ENCODE data around the gene CEP19.

CEP19 gene

GRCh38 chr3:196741249-196741889 lies 29.3 kb upstream of the CEP19 start:
- Histone ChIP-seq H3K36me3 (ENCODE audit: insufficient read depth, low read length) (peaks cover 25% of the 10 kb centered on the region), H3K9ac (ENCODE audit: insufficient read length) (peak overlapping the region; percentile 88)
- TF ChIP-seq FOXP2 (optimal IDR thresholded peaks at IDR 0.05; ENCODE audit: control extremely low read depth, extremely low read length, insufficient read depth): no peak
- no peak for TF ChIP-seq EZH2 (IDR thresholded peaks at IDR 0.05)
- no peak for TF ChIP-seq POLR2AphosphoS5 (IDR thresholded peaks at IDR 0.05; ENCODE audit: borderline replicate concordance, low read depth, low read length)

GRCh38 chr3:196740481-196741248 lies 28.6 kb upstream of the CEP19 start:
- H3K4me3 ChIP-seq: peak overlapping the region; percentile 88
- peaks cover 2% of the 10 kb centered on the region; the same call in 1 of the 2 replicates for H3K9me3 ChIP-seq (ENCODE audit: low read depth, low read length)
- H3K27ac ChIP-seq: peak overlapping the region; percentile 80
- peaks cover 24% of the 10 kb centered on the region for H3K36me3 ChIP-seq (ENCODE audit: insufficient read depth, low read length)
- peak; percentile 56 for DNase-seq (ENCODE audit: low read depth, low spot score)
- peak overlapping the region; percentile 88 for H3K9ac ChIP-seq (ENCODE audit: insufficient read length)
- no peak for TF ChIP-seq EZH2 (IDR thresholded peaks at IDR 0.05)
- no peak for TF ChIP-seq FOXP2 (optimal IDR thresholded peaks at IDR 0.05; ENCODE audit: control extremely low read depth, extremely low read length, insufficient read depth)
- TF ChIP-seq POLR2AphosphoS5 (IDR thresholded peaks at IDR 0.05; ENCODE audit: borderline replicate concordance, low read depth, low read length): no peak

More at GRCh38 chr3:196741249-196741889, 29.3 kb upstream of the CEP19 start:
- H3K9me3 ChIP-seq (ENCODE audit: low read depth, low read length): peaks cover 7% of the 10 kb centered on the region; the same call in 1 of the 2 replicates
- peak overlapping the region; percentile 80 for H3K27ac ChIP-seq
- peak overlapping the region; percentile 88 for H3K4me3 ChIP-seq
- no peak for DNase-seq (ENCODE audit: low read depth, low spot score)

- peak within 1 kb of the TSS; percentile 80 for H3K27ac ChIP-seq
- peaks cover 22% of the 10 kb centered on the region for H3K36me3 ChIP-seq (ENCODE audit: insufficient read depth, low read length)
- DNase-seq (ENCODE audit: low read depth, low spot score): peak; percentile 42
- peaks cover 2% of the 10 kb centered on the region; the same call in 1 of the 2 replicates for H3K9me3 ChIP-seq (ENCODE audit: low read depth, low read length)
- H3K4me3 ChIP-seq: peak within 1 kb of the TSS; percentile 88
- TF ChIP-seq POLR2AphosphoS5 (IDR thresholded peaks at IDR 0.05; ENCODE audit: borderline replicate concordance, low read depth, low read length) (peak; percentile 85), FOXP2 (optimal IDR thresholded peaks at IDR 0.05; ENCODE audit: control extremely low read depth, extremely low read length, insufficient read depth) (peak; percentile 58), EZH2 (IDR thresholded peaks at IDR 0.05) (no peak)
- H3K9ac ChIP-seq (ENCODE audit: insufficient read length): peak within 1 kb of the TSS; percentile 88
Observed at GRCh38 chr3:196739671-196740480, 27.8 kb upstream of the CEP19 start, which contains the start of gene PAK2. TSS of gene PAK2 (plus strand) at chr3:196739857. CDS start at chr3:196782647, 42,790 bp downstream.

- H3K9ac ChIP-seq (ENCODE audit: insufficient read length): no peak overlapping the region
- no peak overlapping the region for H3K27ac ChIP-seq
- no peak overlapping the region for H3K4me3 ChIP-seq
- H3K9me3 ChIP-seq (ENCODE audit: low read depth, low read length): no peaks in the 10 kb centered on the region
- peaks cover 30% of the 10 kb centered on the region for H3K36me3 ChIP-seq (ENCODE audit: insufficient read depth, low read length)
- DNase-seq (ENCODE audit: low read depth, low spot score): no peak
- TF ChIP-seq EZH2 (IDR thresholded peaks at IDR 0.05) (no peak), POLR2AphosphoS5 (IDR thresholded peaks at IDR 0.05; ENCODE audit: borderline replicate concordance, low read depth, low read length) (no peak), FOXP2 (optimal IDR thresholded peaks at IDR 0.05; ENCODE audit: control extremely low read depth, extremely low read length, insufficient read depth) (no peak)
Observed at GRCh38 chr3:196737655-196738054, 25.6 kb upstream of the CEP19 start.

- H3K4me3 ChIP-seq: no peak overlapping the region
- H3K9me3 ChIP-seq (ENCODE audit: low read depth, low read length): no peaks in the 10 kb centered on the region
- H3K9ac ChIP-seq (ENCODE audit: insufficient read length): no peak overlapping the region
- TF ChIP-seq POLR2AphosphoS5 (IDR thresholded peaks at IDR 0.05; ENCODE audit: borderline replicate concordance, low read depth, low read length) (no peak), FOXP2 (optimal IDR thresholded peaks at IDR 0.05; ENCODE audit: control extremely low read depth, extremely low read length, insufficient read depth) (no peak), EZH2 (IDR thresholded peaks at IDR 0.05) (no peak)
- H3K27ac ChIP-seq: no peak overlapping the region
- peaks cover 33% of the 10 kb centered on the region for H3K36me3 ChIP-seq (ENCODE audit: insufficient read depth, low read length)
- no peak for DNase-seq (ENCODE audit: low read depth, low spot score)
Observed at GRCh38 chr3:196736670-196737374, 24.8 kb upstream of the CEP19 start.

- DNase-seq (ENCODE audit: low read depth, low spot score): no peak
- Histone ChIP-seq H3K36me3 (ENCODE audit: insufficient read depth, low read length) (peaks cover 41% of the 10 kb centered on the region), H3K4me3 (no peak overlapping the region), H3K9ac (ENCODE audit: insufficient read length) (no peak overlapping the region), H3K9me3 (ENCODE audit: low read depth, low read length) (no peaks in the 10 kb centered on the region), H3K27ac (no peak overlapping the region)
- no peak for TF ChIP-seq EZH2 (IDR thresholded peaks at IDR 0.05)
- TF ChIP-seq POLR2AphosphoS5 (IDR thresholded peaks at IDR 0.05; ENCODE audit: borderline replicate concordance, low read depth, low read length): no peak
- TF ChIP-seq FOXP2 (optimal IDR thresholded peaks at IDR 0.05; ENCODE audit: control extremely low read depth, extremely low read length, insufficient read depth): no peak
Observed at GRCh38 chr3:196735751-196736150, 23.7 kb upstream of the CEP19 start.

GRCh38 chr3:196726788-196727675 lies 15.0 kb upstream of the CEP19 start:
- TF ChIP-seq POLR2AphosphoS5 (IDR thresholded peaks at IDR 0.05; ENCODE audit: borderline replicate concordance, low read depth, low read length): no peak
- no peak for TF ChIP-seq FOXP2 (optimal IDR thresholded peaks at IDR 0.05; ENCODE audit: control extremely low read depth, extremely low read length, insufficient read depth)
- TF ChIP-seq EZH2 (IDR thresholded peaks at IDR 0.05): no peak

More at GRCh38 chr3:196726788-196727675, 15.0 kb upstream of the CEP19 start:
- Histone ChIP-seq H3K9ac (ENCODE audit: insufficient read length) (no peak overlapping the region), H3K27ac (no peak overlapping the region), H3K4me3 (no peak overlapping the region), H3K36me3 (ENCODE audit: insufficient read depth, low read length) (peaks cover 48% of the 10 kb centered on the region), H3K9me3 (ENCODE audit: low read depth, low read length) (no peaks in the 10 kb centered on the region)
- DNase-seq (ENCODE audit: low read depth, low spot score): no peak
